Chondrocyte (in vitro differentiated cells): ENCODE measurements around the gene LDB3. TPM values are rescaled to one million over a fixed set of nuclear protein-coding genes. Genes with fewer than 3 reads are reported as not detected.

Experiments used
- DNase-seq: peaks from one replicate; pipeline ENCODE4 v3.0.0; 2021; ENCODE audit warnings: mixed read lengths, low spot score
- H3K27ac Mint-ChIP-seq: one replicate; pipeline ENCODE4 v1.8.0; 2021; ENCODE audit warnings: mild to moderate bottlenecking, moderate library complexity, mixed read lengths; ENCODE audit not compliant: unreplicated experiment
- H3K27me3 Mint-ChIP-seq: 2 replicates; pipeline ENCODE4 v1.8.0; 2021; ENCODE audit warnings: low read depth, mixed read lengths
- H3K36me3 Mint-ChIP-seq: 2 replicates; pipeline ENCODE4 v1.8.0; 2021; ENCODE audit warnings: low read depth, mixed read lengths
- H3K4me1 Mint-ChIP-seq: 2 replicates; pipeline ENCODE4 v1.8.0; 2021; ENCODE audit warnings: low read depth, mild to moderate bottlenecking, mixed read lengths
- H3K4me3 Mint-ChIP-seq: one replicate; pipeline ENCODE4 v1.8.0; 2021; ENCODE audit warnings: mild to moderate bottlenecking, moderate library complexity, mixed read lengths; ENCODE audit not compliant: unreplicated experiment
- H3K9me3 Mint-ChIP-seq: 2 replicates; pipeline ENCODE4 v1.8.0; 2021; ENCODE audit warnings: low read depth, mixed read lengths
- CTCF ChIP-seq: fragments of 200-600 bp; sonication (generic); IDR thresholded peaks from 2 replicates; pipeline ENCODE4 v1.5.0; 2021; ENCODE audit warnings: antibody characterized with exemption, mild to moderate bottlenecking, moderate library complexity
- total RNA-seq: library from RNA; stranded (reverse); gene quantifications from 3 replicates; pipeline ENCODE4 v1.2.1, GENCODE V29; 2021

Gene LDB3
- total RNA-seq, 1 donor from 2014 or later = 21.5 TPM

- no peaks in the 10 kb centered on the region for H3K36me3 Mint-ChIP-seq
- H3K27me3 Mint-ChIP-seq = no peaks in the 10 kb centered on the region
- no peak for TF ChIP-seq CTCF
- peak; percentile 81 for DNase-seq
- peaks cover 24% of the 10 kb centered on the region for H3K4me1 Mint-ChIP-seq
- H3K4me3 Mint-ChIP-seq = no peak overlapping the region
- H3K27ac Mint-ChIP-seq = peak overlapping the region; percentile 70
- no peaks in the 10 kb centered on the region for H3K9me3 Mint-ChIP-seq
Measured at GRCh38 chr10:86709396-86710185, 41.3 kb downstream of the LDB3 start.

GRCh38 chr10:86710987-86711512 lies 42.7 kb downstream of the LDB3 start:
- DNase-seq = peak; percentile 96
- TF ChIP-seq CTCF = peak; percentile 93
- no peaks in the 10 kb centered on the region for H3K36me3 Mint-ChIP-seq
- no peaks in the 10 kb centered on the region for H3K27me3 Mint-ChIP-seq
- H3K4me3 Mint-ChIP-seq = peak overlapping the region; percentile 64
- no peaks in the 10 kb centered on the region for H3K9me3 Mint-ChIP-seq
- peaks cover 24% of the 10 kb centered on the region for H3K4me1 Mint-ChIP-seq
- H3K27ac Mint-ChIP-seq = peak overlapping the region; percentile 94

GRCh38 chr10:86711513-86712316 lies 43.4 kb downstream of the LDB3 start:
- DNase-seq = no peak
- Mint-ChIP-seq H3K27me3 (no peaks in the 10 kb centered on the region), H3K4me3 (peak overlapping the region; percentile 79), H3K27ac (peak overlapping the region; percentile 96), H3K4me1 (peaks cover 24% of the 10 kb centered on the region), H3K36me3 (no peaks in the 10 kb centered on the region), H3K9me3 (no peaks in the 10 kb centered on the region)
- no peak for TF ChIP-seq CTCF

GRCh38 chr10:86712317-86712707 lies 44.0 kb downstream of the LDB3 start:
- Mint-ChIP-seq H3K4me3 (peak overlapping the region; percentile 79), H3K9me3 (no peaks in the 10 kb centered on the region), H3K27me3 (no peaks in the 10 kb centered on the region), H3K36me3 (no peaks in the 10 kb centered on the region), H3K27ac (peak overlapping the region; percentile 96), H3K4me1 (peaks cover 24% of the 10 kb centered on the region)
- TF ChIP-seq CTCF = peak; percentile 24
- no peak for DNase-seq

GRCh38 chr10:86715156-86715795 lies 47.0 kb downstream of the LDB3 start:
- no peak for TF ChIP-seq CTCF
- no peak for DNase-seq
- Mint-ChIP-seq H3K4me1 (peaks cover 13% of the 10 kb centered on the region), H3K9me3 (no peaks in the 10 kb centered on the region), H3K4me3 (no peak overlapping the region), H3K27me3 (no peaks in the 10 kb centered on the region), H3K27ac (no peak overlapping the region), H3K36me3 (no peaks in the 10 kb centered on the region)
